NT2/D1 (cell line): ENCODE measurements around the gene SEC14L2.
"Not testable (repeated sequence)": the region's sequence is repeated elsewhere in the genome, so short reads cannot be mapped to it uniquely, and the experiment has no call there.

Source experiments
- SUZ12 ChIP-seq: IDR thresholded peaks from 2 replicates; pipeline ENCODE4 v1.6.1; 2011; ENCODE audit not compliant: insufficient read length, insufficient read depth; ENCODE audit errors: extremely low read depth
- YY1 ChIP-seq: IDR thresholded peaks from 2 replicates; pipeline ENCODE4 v1.6.1; 2011; ENCODE audit not compliant: insufficient read length, insufficient read depth
- ZNF274 ChIP-seq: IDR thresholded peaks from 2 replicates; pipeline ENCODE4 v1.6.1; 2011; ENCODE audit warnings: mild to moderate bottlenecking, low read depth, low read length

DNA sequence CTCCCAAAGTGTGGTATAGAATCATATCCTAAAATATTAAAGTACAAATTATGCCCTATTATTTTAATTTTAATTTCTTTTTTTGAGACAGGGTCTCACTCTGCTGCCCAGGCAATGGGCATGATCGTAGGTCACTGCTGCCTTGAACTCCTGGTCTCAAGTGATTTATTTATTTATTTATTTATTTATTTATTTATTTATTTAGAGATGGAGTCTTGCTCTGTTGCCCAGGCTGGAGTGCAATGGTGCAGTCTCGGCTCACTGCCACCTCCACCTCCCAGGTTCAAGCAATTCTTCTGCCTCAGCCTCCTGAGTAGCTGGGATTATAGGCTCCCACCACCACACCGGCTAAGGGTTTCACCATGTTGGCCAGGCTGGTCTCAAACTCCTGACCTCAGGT is 4.2 kb downstream of the SEC14L2 start:
- not testable (repeated sequence) for TF ChIP-seq SUZ12, YY1, ZNF274
